DND-41 (cell line): Measurements from ENCODE around the gene GDF11.

Experiments used
- EZH2 ChIP-seq: IDR thresholded peaks from 3 replicates; pipeline ENCODE4 v1.6.1; 2012; ENCODE audit warnings: borderline replicate concordance, low read depth, mild to moderate bottlenecking, moderate library complexity, low read length, inconsistent platforms; ENCODE audit not compliant: severe bottlenecking
- TF ChIP-seq, protein P1 (sequence below): IDR thresholded peaks from 2 replicates; pipeline ENCODE4 v1.5.1; 2012; ENCODE audit warnings: borderline replicate concordance, low read length, moderate library complexity, mild to moderate bottlenecking; ENCODE audit not compliant: poor library complexity, severe bottlenecking; ENCODE audit errors: extremely low read depth

DNA sequence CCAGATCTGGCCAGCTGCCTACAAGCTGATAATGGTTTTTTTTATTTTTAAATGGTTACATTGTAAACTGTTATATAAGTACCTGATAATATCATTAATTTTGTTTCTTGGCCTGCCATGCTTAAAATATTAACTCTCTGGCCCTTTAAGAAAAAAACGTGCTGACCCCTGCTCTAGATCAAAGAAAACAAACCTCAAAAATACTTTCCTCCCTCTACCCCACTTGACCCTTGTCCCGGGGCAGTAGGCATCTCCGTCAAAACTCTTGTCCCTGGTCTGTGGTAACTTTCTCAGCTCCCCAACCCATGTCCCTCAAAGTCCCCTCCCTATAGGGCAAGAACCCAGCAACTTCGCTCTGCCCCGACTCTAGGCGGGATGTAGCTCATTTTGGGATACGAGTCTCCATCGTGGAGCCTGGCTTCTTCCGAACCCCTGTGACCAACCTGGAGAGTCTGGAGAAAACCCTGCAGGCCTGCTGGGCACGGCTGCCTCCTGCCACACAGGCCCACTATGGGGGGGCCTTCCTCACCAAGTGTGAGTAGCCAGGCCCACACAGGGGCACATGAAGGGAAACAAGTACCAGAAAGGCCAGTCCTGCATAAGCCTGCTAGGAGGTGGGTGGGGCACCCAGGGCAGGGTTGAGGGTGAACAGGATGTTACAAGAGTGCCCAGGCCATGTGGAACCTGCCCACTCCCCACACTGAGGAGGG, 19.3 kb upstream of the GDF11 start:
- no peak for TF ChIP-seq EZH2
- TF ChIP-seq, protein P1, sequence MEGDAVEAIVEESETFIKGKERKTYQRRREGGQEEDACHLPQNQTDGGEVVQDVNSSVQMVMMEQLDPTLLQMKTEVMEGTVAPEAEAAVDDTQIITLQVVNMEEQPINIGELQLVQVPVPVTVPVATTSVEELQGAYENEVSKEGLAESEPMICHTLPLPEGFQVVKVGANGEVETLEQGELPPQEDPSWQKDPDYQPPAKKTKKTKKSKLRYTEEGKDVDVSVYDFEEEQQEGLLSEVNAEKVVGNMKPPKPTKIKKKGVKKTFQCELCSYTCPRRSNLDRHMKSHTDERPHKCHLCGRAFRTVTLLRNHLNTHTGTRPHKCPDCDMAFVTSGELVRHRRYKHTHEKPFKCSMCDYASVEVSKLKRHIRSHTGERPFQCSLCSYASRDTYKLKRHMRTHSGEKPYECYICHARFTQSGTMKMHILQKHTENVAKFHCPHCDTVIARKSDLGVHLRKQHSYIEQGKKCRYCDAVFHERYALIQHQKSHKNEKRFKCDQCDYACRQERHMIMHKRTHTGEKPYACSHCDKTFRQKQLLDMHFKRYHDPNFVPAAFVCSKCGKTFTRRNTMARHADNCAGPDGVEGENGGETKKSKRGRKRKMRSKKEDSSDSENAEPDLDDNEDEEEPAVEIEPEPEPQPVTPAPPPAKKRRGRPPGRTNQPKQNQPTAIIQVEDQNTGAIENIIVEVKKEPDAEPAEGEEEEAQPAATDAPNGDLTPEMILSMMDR: no peak
